Measurements from ENCODE around the gene TBC1D21. TPM values are rescaled to one million over a fixed set of nuclear protein-coding genes. Genes with fewer than 3 reads are reported as not detected.

TBC1D21 gene
- polyA plus RNA-seq, 6 donors from 2014 or later = not detected

DNA sequence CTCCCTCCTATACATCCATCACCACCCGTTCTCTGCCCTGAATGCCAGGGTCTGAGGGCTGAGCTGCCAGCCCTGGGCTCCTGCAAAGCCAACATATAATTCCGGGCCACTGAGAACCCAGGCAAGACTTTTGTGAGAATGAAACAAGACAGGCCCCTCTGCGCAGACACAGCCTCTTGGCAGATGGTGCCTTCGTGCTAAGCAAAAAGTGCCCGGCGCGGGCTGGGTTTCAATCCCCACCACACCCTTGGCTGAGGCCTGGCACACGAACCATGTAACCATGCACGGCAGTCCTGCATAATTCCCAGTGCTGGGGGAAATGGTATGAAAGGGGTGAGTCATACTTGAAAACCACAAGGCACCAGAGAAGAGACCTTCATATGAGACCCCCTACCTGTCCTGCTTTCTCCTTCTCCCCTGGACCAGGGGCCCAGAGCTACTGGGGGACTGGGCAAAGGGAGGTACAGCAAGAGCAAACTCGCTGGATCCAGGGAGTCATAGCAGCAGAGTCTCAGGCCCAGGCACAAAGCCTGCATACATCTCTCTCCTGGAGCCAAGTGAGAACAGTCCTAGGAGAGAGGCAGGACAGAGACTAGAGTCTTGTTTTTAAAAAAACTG, 26.8 kb downstream of the TBC1D21 start:
- DNase-seq = no peak
- H3K36me3 Mint-ChIP-seq = no peaks in the 10 kb centered on the region
- H3K27me3 Mint-ChIP-seq = peaks cover 9 to 37% (median 34%) of the 10 kb centered on the region in 3 donors
- no peak for ATAC-seq (ENCODE audit: low read depth in 2 of 2)
- H3K27ac Mint-ChIP-seq = no peak overlapping the region
- no peak overlapping the region for H3K4me3 Mint-ChIP-seq
- H3K9me3 Mint-ChIP-seq = no peaks in the 10 kb centered on the region
- no peaks in the 10 kb centered on the region for H3K4me1 Mint-ChIP-seq

DNA sequence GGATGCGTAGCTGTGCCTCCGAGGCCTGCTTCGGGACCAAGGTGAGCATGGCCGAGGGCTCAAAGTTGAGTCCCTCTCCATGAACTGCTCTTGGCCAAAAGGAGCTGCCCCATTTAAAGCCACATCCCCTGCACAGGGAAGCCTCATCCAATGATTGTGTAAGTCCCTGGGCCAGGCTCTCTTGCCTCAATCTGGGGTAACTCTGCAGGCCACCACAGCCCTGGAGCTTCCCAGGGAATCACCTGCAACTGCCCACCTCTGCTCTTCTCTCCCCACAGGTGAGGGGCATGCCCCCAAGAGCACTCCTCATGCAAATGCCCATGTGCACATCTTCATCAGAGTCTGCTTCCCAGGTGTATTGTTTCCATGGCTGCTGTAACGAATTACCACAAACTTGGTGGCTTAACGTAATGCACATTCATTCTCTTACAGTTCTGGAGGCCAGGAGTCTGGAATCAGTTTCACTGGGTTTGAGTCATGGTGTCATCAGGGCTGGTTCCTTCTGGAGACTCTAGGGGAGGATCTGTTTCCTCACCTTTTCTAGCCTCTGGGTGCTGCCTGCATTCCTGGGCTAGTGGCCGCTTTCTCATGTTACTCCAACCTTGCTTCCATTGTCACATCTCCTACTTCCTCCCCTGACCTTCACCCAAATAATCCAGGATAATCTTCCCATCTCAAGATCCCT, 27.9 kb downstream of the TBC1D21 start:
- no peak for ATAC-seq (ENCODE audit: low read depth in 2 of 2)
- DNase-seq = no peak
- H3K36me3 Mint-ChIP-seq = no peaks in the 10 kb centered on the region

DNA sequence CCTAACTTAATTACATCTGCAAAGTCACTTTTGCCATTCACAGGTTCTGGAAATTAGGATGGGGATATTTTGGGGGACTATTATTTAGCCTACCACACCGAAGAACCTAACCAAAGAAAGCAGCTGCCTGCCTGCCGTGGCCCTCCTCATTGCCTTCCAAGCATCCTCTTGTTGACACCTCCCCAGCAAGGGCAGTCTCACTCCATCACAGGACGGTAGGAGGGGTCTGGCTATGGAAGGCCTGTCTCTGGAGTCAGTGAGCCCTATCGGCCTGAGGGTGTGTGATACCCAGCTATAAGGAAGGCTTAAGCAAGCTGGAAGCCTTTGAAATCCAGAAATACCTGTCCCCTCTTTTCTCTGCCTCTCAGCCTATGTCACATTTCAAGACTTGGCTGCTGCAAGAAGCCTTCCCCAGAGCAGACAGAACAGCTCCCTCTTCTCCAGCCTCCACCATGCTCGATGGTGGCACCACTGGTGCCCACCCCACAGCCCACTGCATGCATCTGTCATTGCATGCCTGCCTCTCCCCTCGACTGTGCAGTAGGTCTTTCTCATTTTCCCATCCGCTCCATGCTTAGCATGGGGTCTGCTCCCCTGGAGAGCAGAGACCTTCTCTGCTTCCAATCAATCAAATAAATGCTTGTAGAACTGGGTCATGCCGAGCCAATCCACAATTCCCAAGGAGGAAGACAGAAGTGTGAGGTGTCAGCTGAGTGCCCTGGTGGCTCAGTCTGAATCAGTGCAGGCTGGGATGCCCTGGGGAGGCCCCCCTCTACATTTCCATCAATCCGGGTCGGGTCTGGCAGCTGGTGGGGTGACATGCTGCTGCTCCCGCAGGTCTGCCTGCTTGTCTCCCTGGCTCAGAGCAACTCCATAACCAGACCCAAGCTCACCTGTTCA, 29.0 kb downstream of the TBC1D21 start:
- no peak for DNase-seq
- no peaks in the 10 kb centered on the region for H3K9me3 Mint-ChIP-seq
- no peak overlapping the region for H3K4me3 Mint-ChIP-seq
- H3K36me3 Mint-ChIP-seq = no peaks in the 10 kb centered on the region
- H3K4me1 Mint-ChIP-seq = peaks cover 0 to 2% (median 0%) of the 10 kb centered on the region in 3 donors
- peaks cover 4 to 32% (median 27%) of the 10 kb centered on the region in 3 donors for H3K27me3 Mint-ChIP-seq
- no peak for ATAC-seq (ENCODE audit: low read depth in 2 of 2)
- peak overlapping the region in 2 of 6 donors; percentile 4 to 47 for H3K27ac Mint-ChIP-seq

More for the DNA sequence above, 27.9 kb downstream of the TBC1D21 start:
- Mint-ChIP-seq H3K27ac (no peak overlapping the region), H3K4me1 (no peaks in the 10 kb centered on the region), H3K4me3 (no peak overlapping the region), H3K9me3 (no peaks in the 10 kb centered on the region), H3K27me3 (peaks cover 5 to 30% (median 29%) of the 10 kb centered on the region in 3 donors)

DNA sequence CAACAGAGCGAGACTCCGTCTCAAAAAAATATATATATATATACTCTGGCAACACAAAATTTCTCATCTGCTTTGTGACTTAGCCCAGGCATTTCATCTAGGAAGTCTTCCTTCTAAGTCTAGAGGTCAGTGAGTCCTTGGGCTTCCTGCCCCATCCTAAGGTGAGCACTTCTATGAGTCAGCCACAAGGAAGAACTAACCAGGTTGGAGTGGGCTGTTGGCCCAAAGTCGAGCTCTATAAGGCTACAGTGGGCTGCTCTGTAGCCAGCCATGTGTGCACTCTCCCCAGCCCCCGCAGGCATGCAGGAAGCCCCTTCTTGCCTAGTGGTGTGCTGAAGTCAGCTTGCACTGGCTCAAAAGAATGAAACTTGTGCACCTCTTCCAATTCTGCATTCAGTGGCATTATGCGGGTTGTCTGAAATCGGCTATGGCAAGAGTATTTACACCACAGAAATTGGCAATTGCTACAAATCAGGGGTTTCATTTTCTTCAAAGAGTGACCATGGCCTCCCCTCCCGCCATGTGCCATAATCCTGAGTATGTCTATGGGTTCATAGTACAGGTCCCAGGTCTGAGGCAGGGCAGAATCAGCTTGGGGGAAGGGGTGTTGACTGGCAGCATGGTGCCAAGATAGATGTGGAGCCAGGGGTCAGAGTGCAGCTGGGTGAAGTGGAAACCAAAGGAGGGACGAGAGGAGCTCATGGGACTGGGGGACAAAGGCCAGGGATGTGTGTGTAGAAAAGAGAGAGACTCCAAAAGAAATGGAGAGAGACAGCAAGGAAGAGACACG, 30.9 kb downstream of the TBC1D21 start:
- DNase-seq (no peak), ATAC-seq (ENCODE audit: low read depth in 2 of 2) (no peak)
- Mint-ChIP-seq H3K27ac (peak overlapping the region in 1 of 6 donors; percentile 24), H3K4me1 (peaks cover 0 to 2% (median 0%) of the 10 kb centered on the region in 3 donors), H3K4me3 (no peak overlapping the region), H3K27me3 (peaks cover 9 to 32% (median 25%) of the 10 kb centered on the region in 3 donors), H3K9me3 (no peaks in the 10 kb centered on the region), H3K36me3 (no peaks in the 10 kb centered on the region)

DNA sequence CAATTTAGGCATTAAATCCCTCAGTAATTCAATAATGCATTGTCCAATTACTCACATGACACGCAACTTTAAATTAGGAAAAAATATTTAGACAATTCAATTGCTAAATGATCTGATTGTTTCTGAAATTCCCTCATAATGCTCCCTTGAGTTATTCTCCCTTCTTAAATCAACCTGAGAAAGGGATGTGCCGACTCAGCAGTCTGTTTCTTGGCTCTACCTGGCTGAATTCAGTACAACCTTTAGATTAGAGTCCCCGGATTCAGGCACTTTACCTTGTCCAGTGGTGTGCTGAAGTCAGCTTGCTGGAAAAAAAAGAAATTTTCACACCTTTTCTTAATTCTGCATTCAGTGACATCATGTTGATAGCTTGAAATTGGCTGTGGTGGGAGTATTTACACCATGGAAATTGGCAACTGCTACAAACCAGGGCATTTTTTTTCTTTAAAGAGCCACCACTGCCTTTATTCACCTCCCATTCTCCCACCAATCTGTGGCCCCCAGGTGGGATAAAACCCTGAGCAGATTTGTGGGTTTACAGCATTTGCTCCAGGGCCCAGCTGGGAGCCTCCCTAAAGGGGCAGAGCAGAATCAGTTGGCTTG, 32.0 kb downstream of the TBC1D21 start:
- Mint-ChIP-seq H3K9me3 (no peaks in the 10 kb centered on the region), H3K4me1 (peaks cover 0 to 2% (median 0%) of the 10 kb centered on the region in 3 donors), H3K27ac (no peak overlapping the region), H3K36me3 (no peaks in the 10 kb centered on the region), H3K4me3 (no peak overlapping the region), H3K27me3 (peaks cover 9 to 38% (median 23%) of the 10 kb centered on the region in 3 donors)
- no peak for DNase-seq
- ATAC-seq (ENCODE audit: low read depth in 2 of 2) = no peak

DNA sequence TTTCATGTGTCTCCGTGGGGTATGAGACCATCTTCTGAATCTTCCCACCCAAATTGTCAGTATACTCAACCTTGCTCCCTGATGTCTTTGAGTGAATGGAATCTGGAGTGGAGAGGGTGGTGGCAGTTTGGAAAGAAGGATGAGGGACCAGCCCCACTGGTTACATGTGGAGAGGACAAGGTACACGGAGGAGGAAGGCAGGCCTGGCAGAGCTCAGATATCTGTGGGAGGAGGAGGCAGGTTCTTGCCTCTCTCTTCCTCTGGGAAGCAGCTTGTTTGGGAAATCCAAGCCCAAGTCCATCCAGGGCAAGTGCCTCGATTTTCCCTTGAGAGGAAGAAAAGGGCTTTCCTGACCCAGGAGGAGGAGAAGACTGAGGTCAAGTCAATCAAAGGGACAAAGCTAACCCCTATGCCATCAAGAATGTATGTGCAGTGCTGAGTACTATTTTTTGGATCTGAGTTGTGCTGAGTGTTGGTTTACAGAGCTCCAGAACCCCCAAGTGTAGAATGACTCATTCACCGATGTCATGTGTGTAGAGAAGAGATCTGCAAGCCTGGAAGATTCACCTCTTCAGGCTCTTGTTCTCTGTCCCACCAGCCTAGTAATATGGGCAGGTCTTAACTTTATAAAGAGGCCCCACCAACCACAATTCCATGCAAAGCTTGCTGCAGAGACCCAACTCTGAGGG, 33.1 kb downstream of the TBC1D21 start:
- DNase-seq (no peak), ATAC-seq (ENCODE audit: low read depth in 2 of 2) (no peak)
- Mint-ChIP-seq H3K4me1 (peaks cover 0 to 2% (median 0%) of the 10 kb centered on the region in 3 donors), H3K4me3 (no peak overlapping the region), H3K9me3 (no peaks in the 10 kb centered on the region), H3K27me3 (peaks cover 5 to 50% (median 29%) of the 10 kb centered on the region in 3 donors), H3K36me3 (no peaks in the 10 kb centered on the region), H3K27ac (peak overlapping the region in 1 of 6 donors; percentile 83)

DNA sequence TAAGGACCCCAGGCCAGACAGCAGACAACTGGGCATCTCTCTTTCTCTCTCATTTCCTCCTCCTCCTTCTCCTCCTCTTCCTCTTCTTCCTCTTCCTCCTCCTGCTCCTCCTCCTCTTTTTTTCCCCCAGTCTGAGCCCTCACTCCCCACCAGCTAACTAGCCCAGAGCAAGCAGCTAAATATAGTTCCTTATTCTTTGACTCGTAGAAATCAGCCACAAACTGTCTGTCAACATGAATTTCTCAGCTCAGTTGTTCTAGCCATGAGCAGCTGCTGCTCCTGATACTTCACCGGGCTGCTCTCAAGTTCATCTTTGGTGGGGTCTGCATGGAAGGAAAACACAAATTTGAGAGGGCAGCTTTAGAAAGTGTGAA, 33.7 kb downstream of the TBC1D21 start:
- ATAC-seq (ENCODE audit: low read depth in 2 of 2) (no peak), DNase-seq (no peak)
- Mint-ChIP-seq H3K4me1 (peaks cover 0 to 2% (median 0%) of the 10 kb centered on the region in 3 donors), H3K9me3 (no peaks in the 10 kb centered on the region), H3K27me3 (peaks cover 5 to 52% (median 25%) of the 10 kb centered on the region in 3 donors), H3K4me3 (no peak overlapping the region), H3K36me3 (no peaks in the 10 kb centered on the region), H3K27ac (peak overlapping the region in 2 of 6 donors; percentile 68 to 81)

DNA sequence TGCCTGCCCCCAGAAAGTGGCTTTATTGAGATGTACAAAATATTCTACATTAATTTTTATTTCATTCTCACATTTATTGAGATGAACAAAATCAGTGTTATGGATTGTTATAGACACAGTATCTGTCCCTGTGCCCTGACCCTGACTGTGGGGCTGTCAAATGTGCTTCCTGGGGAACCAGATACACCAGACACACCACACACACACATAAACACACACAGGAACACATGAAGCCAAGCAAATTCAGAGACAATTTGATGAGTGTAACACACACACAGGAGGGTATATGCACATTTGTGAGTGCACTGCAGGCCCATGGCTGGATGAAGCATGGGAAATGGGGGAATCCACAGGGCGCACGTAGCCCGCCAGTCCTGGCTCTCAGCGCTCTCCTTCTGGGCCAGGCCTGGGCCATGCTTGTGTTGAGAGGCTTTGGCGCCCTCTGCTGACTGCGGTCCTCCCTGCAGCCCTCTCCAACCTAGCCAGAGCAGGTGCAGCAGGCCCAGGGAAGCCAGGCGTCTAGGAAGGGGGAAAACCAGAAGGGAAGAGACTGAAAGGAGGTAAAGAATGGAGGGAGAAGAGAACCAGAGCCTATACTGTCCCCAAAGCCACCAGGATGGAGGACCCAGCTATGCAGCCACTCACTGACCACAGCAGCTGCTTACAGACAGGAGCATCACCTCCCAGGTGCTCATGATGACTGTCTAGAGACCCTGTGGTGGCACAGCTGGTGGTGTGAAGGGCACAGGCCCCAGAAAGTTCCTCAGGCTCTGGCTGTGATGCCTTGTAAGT, 34.9 kb downstream of the TBC1D21 start:
- Mint-ChIP-seq H3K27me3 (peaks cover 10 to 43% (median 25%) of the 10 kb centered on the region in 3 donors), H3K4me1 (peaks cover 0 to 2% (median 0%) of the 10 kb centered on the region in 3 donors), H3K9me3 (no peaks in the 10 kb centered on the region), H3K27ac (peak overlapping the region in 1 of 6 donors; percentile 57), H3K4me3 (no peak overlapping the region), H3K36me3 (no peaks in the 10 kb centered on the region)
- ATAC-seq (ENCODE audit: low read depth in 2 of 2) (peak; percentile 81 to 85), DNase-seq (peak; percentile 35)

DNA sequence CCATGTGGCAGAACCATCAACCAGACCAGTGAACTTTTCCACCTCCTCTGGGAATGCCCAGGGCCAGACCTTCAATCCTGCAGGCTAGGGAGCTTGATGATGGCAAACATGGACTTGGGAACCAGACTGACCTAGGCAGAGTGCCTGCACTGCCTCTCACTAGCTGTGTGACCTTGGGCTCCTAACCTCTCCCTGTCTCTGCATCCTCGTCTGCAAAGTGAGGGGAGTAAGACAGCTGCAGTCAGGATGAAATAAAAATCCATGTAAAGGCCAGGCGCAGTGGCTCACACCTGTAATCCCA, 35.4 kb downstream of the TBC1D21 start:
- Mint-ChIP-seq H3K4me1 (peaks cover 0 to 2% (median 0%) of the 10 kb centered on the region in 3 donors), H3K4me3 (no peak overlapping the region), H3K27ac (no peak overlapping the region), H3K27me3 (peaks cover 10 to 38% (median 26%) of the 10 kb centered on the region in 3 donors), H3K9me3 (no peaks in the 10 kb centered on the region), H3K36me3 (no peaks in the 10 kb centered on the region)
- DNase-seq (no peak), ATAC-seq (ENCODE audit: low read depth in 2 of 2) (no peak)

DNA sequence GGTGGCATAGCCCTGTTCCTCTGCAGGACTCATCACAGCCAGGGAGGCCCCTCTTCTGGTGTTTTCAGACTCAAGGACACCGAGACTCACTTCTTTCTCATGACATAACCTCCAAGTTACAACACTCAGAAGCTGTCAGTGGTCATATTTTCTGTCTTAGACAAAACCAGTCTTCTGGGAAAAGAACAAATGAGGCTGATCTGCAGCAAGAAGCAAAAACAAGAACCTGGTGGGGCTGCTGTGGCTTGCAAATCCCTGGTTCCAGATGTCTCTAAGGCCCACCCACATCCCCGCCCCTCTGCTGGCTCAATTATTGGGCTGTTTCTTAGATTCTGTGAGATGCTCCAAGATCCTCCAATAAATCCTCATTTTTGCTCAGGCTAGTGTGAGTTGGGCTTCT, 36.3 kb downstream of the TBC1D21 start:
- H3K27me3 Mint-ChIP-seq = peaks cover 14 to 39% (median 31%) of the 10 kb centered on the region in 3 donors
- H3K4me3 Mint-ChIP-seq = no peak overlapping the region
- no peaks in the 10 kb centered on the region for H3K9me3 Mint-ChIP-seq
- ATAC-seq (ENCODE audit: low read depth in 2 of 2) = no peak
- no peaks in the 10 kb centered on the region for H3K36me3 Mint-ChIP-seq
- peaks cover 0 to 2% (median 0%) of the 10 kb centered on the region in 3 donors for H3K4me1 Mint-ChIP-seq
- no peak overlapping the region for H3K27ac Mint-ChIP-seq
- no peak for DNase-seq

DNA sequence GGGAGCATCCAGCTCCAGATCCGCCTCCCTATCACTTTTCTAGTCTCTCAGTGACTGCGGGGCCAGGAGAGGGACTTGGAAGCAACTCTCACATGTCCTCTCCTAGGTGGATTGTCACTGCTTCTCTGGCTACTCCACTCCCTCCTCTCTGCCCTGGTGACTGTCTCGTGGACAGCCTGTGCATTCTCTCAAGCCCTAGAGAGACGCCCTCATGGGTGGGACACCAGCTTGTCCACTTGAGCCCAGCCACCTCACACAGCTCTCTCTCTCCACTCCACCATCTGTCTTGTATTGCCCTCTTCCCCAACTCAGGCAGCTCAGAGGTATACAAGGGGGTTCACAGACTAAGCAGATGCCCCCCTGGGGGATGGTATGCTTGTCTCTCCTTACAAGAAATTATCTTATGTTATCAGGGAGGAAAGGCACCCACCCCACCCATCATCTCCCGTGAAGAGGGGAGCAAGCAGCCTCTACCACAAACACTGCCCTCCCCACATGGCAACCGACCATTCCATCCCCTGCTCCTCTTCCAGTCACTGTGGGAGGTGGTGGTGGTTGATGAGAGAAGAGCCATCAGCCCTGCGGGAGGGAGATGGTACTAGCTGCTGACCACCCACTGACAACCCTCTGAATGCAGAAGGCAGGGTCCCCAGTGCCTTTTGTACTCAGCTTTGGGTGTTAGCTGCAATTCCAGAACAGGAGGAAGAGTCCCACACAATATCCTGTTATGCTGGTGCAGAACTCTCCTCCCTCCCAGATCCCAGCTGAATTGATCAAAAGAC, 37.3 kb downstream of the TBC1D21 start:
- DNase-seq (no peak), ATAC-seq (ENCODE audit: low read depth in 2 of 2) (no peak)
- Mint-ChIP-seq H3K9me3 (peaks cover 0 to 4% (median 0%) of the 10 kb centered on the region in 7 donors), H3K36me3 (no peaks in the 10 kb centered on the region), H3K4me3 (no peak overlapping the region), H3K27ac (peak overlapping the region in 1 of 6 donors; percentile 2), H3K4me1 (peaks cover 0 to 2% (median 0%) of the 10 kb centered on the region in 3 donors), H3K27me3 (peaks cover 14 to 42% (median 38%) of the 10 kb centered on the region in 3 donors)
